CD4-positive, alpha-beta T cell treated with Interleukin-10 for 1 hour (primary cell): ENCODE measurements around the gene TBX15.

Source experiments
- DNase-seq: peaks from one replicate; pipeline ENCODE4 v3.0.0-alpha.2; 2020

The TBX15 gene

DNA sequence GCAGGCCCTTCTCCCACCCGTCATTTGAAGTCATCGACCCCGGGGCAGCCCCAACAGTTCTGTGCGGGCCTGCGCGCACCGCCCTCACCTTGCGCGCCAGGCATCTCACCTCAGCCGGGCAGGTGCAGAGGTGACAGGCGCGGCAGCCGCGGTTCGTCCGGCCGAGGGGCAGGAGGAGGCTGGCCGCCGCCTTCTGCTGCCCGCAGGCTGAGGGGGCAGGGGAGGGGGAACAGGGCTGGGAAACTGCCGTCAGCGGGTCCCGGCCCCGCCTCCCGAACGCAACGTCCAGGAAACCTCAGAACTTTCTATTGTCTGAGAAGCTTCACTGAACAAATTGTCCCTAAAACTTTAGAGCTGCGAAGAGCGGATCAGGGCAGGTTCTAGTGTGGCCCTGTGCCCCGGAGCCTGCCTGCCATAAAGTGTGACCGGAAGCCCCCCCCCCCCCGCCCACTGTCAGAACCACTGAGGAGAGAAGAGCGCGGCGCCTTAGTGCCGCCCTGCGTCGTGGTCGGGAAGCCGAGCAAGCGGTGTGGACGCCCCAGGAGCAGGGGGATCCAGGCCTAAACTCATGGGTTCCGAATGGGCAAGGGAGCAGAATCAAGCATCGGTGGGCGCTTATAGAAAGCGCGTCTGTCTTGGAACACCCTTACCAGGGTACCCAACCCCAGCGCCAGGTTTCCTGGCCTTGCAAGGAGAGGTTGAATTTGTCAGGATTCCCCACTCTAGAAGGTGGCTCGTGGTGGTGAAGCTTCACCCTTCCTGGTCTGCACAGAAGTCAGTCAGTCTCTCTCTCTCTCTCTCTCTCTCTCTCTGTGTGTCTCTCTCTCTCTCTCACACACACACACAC, 13.3 kb upstream of the TBX15 start:
- DNase-seq, result no peak

DNA sequence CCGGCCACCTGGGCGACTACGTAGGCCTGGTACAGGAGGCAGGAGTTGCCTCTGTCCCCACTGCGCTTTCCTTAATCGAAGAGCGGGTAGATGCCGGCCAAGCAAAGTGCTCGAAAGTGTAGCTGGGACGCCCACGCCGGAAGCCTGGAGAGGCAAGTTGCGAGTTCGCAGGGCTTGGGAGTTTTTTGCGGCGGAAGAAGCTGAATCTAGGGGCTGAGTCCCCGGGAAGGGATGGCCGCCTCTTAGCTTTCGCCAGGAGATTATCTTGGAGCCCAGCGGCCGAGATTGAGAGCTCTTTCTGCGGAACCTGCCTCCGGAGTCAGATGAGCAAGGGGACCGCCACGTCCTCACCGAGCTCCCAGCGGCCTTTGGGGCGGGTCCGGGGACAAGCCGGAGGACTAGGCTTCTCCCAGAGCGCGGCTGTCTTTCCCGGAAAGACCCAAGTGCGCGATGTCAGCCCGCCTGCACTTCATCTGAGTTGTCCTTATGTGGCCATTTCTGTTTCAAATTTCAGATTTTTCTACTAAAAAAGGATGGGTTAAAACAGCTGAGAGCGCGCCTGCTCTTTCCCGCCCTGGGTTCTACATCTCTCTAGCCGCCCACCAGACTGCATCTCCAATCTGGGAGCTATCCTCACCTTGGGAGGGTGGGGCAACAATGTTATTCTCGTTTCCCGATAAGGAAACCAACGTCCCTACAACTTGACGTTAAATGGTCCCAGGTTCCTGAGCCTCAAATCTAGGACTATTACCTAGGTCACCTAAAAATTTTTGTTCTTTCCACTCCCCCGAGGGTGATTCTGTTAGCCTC, 12.4 kb upstream of the TBX15 start:
- no peak for DNase-seq

DNA sequence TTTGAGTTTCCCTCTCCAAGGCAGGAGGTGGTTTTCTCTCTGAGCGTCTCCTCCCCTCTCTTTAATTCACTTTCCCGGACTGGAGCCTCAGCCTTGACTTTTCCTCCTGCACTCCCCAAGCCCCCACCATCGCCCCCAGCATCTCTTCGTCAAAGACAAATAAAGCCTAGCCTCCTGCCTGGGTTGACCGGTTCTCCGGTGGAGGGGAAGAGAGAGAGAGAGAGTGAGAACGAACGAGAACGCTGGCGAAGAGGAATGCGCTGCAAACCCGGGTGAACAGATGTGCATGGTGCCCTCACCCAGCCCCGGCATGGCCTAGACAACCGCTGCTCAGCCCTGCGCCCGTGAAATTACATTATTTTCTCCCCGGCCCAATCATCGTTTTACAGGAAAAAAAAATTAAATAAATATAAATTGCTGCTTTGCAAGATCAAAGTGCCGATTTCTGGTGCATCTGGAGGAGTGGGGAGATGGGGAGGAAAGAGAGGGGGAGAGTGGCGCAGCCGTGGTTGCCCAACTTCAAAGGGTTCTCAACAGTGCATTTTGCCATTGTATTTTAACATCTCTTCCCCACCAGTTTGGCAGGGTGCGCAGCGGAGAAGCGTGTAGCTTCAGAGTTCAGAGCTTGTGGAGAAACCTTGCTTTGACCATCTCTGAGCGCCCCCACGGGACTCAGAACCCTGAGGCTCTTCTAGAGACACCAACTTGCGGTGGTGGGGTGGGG, 11.4 kb upstream of the TBX15 start:
- no peak for DNase-seq

DNA sequence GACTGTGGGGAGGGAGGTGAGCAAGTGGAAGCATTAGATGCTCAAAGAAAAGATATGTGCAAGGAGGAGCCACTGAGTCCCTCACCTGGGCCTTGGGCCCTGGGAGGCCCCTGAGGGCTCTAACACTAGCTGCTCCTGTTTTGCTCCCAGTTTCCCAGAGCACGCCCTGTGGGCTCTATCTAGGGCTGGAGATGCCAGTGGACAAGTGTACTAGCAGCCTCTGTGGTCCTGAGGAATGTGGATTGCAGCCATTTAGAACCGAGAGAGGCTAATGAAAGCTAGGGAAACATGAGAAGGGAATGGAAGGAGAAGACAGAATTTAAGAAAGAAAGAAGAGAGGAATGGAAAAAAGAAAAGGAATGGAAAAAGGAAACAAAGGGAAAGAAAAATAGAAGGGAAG, 10.0 kb upstream of the TBX15 start:
- DNase-seq, result no peak

DNA sequence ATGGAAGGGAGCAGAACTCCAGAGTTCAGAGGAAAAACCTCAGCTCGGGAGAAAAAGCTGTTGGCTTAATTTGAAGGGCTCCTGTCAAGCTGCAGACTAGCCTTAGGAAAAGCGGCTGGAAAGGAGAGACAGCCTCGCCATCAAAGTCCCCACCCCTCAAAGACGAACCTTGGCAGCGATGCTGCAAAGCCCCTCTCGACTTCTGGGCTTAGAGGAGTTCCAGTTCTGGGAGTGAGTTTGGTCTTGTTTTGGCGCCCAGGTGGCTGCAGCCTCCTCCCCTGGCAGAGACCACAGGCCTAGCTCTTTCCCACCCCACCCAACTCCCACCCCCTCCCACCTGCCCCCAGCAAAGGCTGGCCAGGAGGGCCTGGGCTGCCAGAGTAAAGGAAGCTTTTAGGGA, 9.1 kb upstream of the TBX15 start:
- DNase-seq, result no peak

DNA sequence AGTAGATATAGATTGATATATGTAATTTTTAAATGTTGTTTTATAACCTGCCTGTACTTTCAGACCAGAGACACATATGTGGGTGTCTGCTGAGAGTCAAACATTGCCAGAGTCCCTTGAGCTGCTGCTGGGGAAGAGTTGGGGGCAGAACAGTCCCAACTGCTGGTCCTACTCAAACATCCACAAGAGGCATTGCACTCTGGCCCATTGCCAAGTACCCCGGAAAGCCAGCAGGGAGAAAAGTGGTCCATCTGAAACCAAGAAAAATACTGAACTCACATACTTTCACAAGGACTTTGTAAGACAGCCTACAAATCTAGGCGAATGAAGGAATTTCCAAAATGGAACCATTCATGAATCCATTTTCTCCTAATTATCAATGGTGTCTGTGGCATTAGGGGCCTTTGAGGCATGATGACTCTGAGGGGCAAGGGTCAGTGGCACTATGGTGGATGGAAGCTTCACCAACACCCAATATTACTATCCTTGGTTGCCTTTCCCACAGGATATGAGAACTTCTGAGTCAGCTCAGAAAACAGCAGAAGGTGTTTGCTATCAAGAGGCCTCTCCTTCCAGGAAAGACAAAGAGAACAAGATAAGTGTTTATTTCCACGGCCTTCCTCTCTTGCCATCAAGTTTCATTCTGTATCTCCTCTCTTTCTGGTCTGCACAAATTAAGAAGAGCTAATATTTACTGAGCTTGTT, 7.3 kb upstream of the TBX15 start:
- DNase-seq, result no peak

DNA sequence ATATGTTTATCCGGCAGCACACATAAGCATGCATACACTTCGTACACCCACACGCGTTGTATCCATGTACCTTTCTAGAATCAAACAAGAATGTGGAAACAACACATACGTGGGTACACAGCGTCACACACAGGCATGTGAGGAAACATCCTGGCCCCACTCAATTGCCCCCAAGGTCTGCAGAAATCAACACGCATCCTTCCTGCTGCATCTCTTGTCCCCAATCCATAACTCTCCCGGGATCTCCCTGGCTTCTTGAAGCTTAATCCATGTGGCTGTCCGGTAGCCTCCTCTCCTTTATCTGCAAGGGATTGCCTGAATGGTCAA, 5.5 kb upstream of the TBX15 start:
- DNase-seq, result no peak

DNA sequence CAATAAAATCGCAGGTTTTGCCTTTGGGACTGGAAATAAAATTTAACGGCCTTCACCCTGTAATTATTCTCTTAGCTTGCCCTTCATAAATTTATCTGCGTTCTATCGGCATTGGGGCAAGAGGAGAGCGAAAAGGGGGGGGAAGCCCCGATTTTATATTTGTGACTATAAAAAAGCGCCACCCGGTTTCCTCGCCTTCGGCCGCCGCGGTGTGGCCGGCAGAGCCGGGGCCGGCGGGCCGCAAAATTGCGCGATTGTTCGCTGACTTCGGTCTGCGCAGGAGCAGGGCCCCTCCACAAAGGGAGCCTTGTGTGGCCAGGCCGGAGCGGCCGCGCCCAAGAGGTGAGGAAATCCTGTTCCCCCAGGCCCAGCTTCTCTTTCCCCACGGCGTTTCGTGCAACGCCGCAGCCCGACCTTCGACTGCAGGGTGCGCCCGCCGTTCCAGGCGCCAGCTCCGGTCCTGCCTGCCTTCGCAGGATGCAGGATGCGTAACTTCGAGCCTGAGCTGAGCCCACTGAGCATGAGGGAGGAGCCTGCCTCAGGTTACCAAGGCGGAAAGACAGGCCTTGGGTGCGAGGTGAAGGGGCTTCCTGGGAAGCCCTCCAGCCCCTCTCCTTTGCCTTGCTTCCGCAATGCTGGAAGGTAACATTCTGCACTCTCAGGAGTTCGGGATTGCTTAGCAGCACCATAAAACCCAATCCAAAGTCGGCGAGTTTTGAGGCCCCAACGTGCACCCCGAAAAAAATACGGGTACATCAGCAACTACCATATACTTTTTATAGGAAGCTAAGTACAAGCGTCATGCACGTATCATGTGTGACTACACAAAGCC, 4.9 kb upstream of the TBX15 start:
- no peak for DNase-seq

DNA sequence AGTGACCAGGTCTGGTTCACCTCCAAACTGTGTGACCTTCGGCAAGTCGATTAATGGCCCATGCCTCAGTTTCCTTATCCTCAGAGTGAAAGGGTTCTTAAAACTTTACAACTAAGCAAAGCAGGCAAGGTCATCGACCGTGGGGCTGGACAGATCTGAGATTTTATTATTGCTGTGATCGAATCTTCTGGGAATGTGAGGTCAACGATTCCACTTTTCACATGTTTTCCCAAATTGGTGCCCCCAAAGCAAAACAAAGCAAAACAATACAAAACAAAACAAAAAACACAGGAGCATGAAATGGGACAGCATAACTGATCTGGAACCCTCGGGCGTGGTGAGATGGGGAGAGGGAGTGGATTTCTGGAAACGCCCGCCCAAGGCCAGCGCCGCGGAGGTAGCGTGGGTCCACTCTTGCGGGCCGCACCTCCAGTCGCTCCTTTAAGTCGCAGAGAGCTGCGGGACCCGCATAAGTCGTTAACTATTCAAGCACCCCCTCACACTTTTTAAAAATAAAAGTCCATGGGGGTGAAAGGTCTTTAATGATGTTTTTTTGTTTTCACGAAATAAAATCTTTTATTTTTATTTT, 4.2 kb upstream of the TBX15 start:
- no peak for DNase-seq

DNA sequence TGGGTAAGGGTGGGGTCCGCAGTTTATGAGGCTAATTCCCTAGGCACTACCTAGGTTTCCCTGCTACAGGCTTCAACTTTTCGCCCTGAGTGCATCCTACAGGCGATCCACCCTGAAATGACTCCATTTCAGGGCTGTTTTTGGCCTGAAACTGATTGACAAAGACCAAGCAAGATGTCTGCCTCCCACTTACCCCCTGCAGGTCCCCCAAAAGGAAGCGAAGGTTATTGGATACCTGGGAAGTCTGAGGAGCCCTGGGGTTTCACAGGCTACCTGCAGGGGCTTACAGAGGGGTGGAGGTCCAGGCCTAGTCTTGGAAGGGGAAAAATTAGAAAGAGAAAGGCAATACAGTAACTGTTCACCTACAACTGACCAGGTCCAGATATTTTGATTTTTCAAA, 3.3 kb upstream of the TBX15 start:
- DNase-seq, result no peak

DNA sequence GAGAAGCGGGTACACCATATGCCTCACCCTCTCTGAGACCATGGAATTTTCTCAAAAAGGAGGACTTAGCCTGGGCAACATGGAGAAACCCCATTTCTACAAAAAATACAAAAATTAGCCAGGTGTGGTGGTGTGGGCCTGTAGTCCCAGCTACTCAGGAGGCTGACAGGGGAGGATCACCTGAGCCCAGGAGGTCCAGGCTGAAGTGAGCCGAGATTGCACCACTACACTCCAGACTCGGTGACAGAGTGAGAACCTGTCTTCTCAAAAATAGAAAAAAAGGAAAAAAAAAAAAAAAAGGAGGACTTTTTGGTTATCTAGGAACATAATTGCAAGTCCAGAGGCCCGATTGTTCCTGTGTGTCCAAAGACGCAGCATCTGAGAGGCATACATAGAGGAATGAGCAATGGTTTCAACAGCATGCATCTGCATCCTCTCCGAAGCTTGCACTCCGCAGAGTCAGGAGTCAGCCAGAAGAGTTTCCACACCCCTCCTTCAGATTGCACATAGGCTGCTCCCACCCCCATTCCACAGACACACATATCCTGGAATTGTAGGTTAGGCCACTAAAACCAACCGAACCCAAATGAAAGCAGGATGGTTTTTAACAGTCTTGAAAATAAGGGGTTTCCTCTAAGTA, 2.5 kb upstream of the TBX15 start:
- no peak for DNase-seq

DNA sequence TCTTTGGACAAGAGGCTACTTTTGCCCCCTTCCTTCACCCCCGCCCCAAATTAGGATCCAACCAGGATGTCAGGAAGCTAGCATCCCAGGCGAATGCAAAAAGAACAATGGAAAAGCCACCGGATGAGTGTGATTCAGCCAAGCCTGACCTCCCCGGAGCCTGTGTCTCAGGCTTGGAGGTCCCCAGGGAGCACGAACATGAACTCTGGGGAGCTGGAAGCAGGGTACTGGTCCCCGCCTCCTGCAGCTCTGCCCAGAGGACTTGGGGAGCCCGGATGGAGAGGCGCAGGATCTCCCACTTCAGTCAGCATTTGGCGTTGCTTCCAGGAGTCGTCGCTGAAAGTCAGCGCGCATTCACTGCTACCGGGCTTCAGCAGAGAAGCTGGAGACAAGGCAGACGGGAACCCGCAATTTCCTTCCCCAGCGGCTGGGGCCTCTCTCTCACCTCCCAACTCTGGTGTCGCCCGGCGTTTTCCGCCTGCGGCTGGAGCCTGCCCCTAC, 1.8 kb upstream of the TBX15 start:
- no peak for DNase-seq

DNA sequence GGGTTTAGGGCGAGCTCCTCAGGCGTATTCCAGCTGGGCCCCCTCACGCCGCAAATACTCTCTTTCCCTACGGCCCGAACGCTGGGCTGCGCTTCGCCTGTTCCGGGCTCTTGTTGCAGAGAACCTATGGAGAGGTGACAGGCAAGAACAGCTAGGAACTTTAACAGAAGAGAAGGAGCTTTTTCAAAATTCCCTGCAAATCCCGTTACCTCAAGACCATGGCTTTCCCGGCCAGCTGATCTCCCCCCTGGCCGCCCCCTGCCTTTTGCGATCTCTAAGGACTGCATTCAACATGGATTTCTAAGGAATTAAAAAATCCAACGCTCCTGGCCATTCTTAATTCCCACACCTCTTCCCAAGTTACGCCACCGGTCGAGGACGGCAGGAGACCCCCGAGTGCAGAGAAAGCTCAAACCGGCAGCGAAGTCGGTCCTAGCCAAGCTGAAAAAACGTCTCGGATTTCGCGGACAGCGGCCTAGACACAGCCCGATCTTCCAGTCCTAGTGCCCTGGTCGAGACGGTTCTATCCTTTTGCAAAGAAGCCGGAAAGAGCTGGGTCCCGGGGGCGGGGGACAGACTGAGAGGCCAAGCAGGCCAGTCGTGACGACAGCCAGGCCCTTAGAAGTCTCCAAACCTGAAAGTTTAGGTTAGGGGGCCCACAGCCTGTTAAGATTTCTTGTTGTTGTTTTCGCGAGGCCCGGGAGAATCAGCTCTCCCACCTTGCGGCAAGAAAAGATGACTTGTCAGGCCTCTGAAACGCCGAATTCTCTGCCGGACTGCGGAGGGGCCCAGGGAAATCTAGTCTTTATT, 1.1 kb upstream of the TBX15 start:
- DNase-seq, result no peak

DNA sequence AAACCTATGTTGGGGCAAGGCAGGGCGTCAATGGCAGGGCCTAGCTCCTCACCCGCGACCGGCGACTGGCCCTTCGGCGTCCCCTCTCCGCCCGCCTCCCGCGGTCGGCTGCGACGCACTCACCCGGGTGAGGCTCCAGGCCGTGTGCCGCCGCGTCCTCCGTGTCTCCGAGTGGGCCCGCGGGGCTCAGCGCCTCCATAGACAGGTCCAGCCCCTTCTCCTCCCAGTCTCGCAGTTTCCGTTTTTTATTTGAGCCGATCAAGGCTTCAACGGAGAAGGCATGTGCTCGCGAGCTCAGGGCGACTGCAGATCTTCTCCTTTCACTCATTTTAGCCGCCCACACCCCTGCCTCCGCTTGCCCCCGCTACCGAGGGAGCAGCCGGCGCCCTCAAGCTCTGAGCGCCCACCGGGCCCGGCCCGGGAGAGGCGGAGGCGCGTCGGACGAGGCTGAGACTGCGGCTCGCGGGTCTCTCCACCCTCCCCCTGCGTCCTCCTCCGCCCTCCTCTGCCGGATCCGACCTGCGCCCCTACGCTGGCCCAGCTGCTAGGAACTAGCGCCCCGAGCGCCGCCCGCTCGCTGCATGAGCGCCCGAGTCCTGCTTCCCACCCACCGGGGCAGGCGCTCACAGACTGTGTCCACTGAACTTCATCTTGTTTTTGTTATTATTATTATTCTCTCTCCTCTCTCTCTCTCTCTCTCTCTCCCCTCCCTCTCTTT, 516 bp downstream of the TBX15 start:
- DNase-seq, result no peak

DNA sequence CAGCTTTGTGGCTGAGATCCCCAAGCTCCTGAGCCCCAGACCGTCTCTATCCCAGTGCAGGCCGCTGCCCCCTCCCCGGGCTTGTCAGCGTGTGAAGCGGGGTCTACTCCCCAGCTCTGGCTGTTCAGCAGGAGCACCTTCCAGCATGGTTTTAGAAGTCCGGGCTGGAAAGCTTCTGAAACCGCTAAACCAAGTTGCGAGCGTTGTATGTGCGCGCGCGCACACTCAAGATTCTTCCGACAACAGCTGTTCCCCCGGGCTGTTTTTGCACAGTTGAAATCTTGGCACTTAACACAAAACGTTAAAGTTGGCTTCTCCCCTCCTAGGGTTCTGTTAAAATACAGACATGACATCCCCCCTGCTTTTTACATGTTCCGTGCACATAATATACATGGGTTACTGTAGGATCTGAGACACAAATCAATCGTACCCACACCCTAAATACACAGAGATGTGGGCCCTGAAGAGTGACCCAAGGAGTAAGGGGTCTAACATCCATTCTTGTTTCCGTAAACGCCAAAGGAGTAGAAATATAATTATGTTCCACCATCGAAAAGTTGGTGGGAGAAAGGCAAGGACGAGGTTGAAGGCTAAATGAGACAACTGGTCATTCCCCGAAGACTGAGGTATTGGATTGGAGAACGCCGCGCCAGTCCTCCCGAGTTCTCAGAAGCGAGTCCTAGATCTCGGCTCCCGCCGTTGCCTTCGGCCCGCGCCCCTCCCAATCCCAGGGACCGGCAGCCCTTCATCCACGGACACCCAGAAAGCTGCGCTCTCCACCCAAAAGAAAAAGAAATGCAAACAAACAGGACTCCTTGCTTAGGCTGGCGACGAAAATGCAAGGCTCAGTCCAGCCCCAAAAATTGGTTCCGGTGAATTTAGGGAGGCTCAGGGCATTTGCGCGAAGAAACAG, 1.3 kb downstream of the TBX15 start:
- no peak for DNase-seq

DNA sequence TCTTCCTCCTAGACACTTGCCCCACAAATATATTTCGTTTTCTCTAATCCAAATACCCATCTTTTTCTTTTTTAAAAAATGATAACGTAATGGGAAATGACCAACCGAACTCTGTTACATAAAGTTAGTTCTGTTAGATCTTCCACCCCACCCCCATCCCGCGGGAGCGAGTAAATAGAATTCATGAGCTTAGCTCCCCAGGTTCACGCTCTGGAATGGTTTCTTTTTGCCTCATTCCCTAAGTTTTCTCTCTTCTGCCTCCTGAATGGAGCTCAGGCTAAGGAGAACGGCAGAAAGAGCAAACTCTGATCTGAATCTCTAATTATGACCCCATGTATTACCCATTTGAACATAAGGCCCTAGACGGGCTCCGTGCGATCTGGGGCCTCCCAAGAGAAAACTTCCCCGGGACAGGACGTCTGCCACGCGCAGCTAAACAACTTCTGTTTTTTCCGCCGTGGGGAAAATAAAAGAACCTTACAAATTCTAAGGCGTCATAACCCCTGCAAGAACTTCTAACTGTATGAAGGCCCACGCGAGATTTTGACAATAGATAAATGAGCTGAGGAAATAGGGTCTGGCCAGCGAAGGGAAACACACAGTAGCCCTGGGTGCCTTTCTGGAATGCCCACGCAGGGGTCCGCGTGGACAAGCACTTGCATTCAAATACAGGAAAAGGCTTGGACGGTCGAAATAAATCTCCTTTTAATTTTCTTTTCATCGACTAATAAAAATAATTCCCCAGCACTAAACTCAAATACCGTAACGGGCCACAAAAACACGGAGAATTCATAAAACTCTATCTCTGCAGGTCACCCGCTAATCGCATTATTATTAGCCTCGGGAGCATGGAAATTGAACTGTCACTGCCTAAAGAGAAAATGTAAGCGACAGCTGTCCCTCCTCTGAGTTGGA, 2.2 kb downstream of the TBX15 start:
- DNase-seq, result no peak
